Stimulated activated CD8-positive, alpha-beta memory T cell treated with anti-CD3 and anti-CD28 coated beads, Interleukin-2, amount 100 ng/mL, for 1 hour (primary cell): ENCODE data around the gene TEX26.
A peak's percentile ranks its signal among the peaks of the same experiment; 100 is the strongest.

Experiments
- DNase-seq, 2 donors: peaks; one replicate each; pipeline ENCODE4 v3.0.0-alpha.2; 2020; ENCODE audit warnings: low read depth in 2 of 2

TEX26 gene

GRCh38 chr13:30976025-30976424 lies 43.6 kb downstream of the TEX26 start:
- DNase-seq = no peak

GRCh38 chr13:30978981-30979956 lies 46.8 kb downstream of the TEX26 start:
- DNase-seq = peak in 1 of 2 donors; percentile 1

- no peak for DNase-seq
Observed at GRCh38 chr13:30982506-30982905, 50.0 kb downstream of the TEX26 start.

- DNase-seq = no peak
Observed at GRCh38 chr13:30982906-30983305, 50.5 kb downstream of the TEX26 start.

- no peak for DNase-seq
Observed at GRCh38 chr13:30983431-30983830, 51.0 kb downstream of the TEX26 start.

GRCh38 chr13:30984620-30985019 lies 52.2 kb downstream of the TEX26 start:
- no peak for DNase-seq

GRCh38 chr13:30985637-30986205 lies 53.3 kb downstream of the TEX26 start:
- DNase-seq = no peak

GRCh38 chr13:30991184-30991583 lies 58.7 kb downstream of the TEX26 start:
- no peak for DNase-seq

- DNase-seq = no peak
Observed at GRCh38 chr13:30991922-30992321, 59.5 kb downstream of the TEX26 start.

GRCh38 chr13:30995331-30995730 lies 62.9 kb downstream of the TEX26 start:
- DNase-seq = no peak

GRCh38 chr13:30997697-30998096 lies 65.2 kb downstream of the TEX26 start:
- no peak for DNase-seq

GRCh38 chr13:30998136-30999088 lies 66.0 kb downstream of the TEX26 start:
- DNase-seq = no peak

- DNase-seq = no peak
Observed at GRCh38 chr13:31000889-31001288, 68.4 kb downstream of the TEX26 start.

- DNase-seq = no peak
Observed at GRCh38 chr13:31001647-31002046, 69.2 kb downstream of the TEX26 start.

GRCh38 chr13:31005066-31005465 lies 72.6 kb downstream of the TEX26 start:
- no peak for DNase-seq

- DNase-seq = no peak
Observed at GRCh38 chr13:31007417-31007816, 75.0 kb downstream of the TEX26 start.

- no peak for DNase-seq
Observed at GRCh38 chr13:31008400-31009115, 76.1 kb downstream of the TEX26 start.

GRCh38 chr13:31009166-31009565 lies 76.7 kb downstream of the TEX26 start:
- DNase-seq = no peak

GRCh38 chr13:31010296-31010695 lies 77.8 kb downstream of the TEX26 start:
- DNase-seq = no peak

- DNase-seq = no peak
Observed at GRCh38 chr13:31011193-31011860, 78.9 kb downstream of the TEX26 start.
